NCI-H128 (cell line): Measurements from ENCODE around the gene PODXL2.
A peak's percentile ranks its signal among the peaks of the same experiment; 100 is the strongest.

Experiments
- DNase-seq: peaks from one replicate; lab custom pipeline; 2025; ENCODE audit not compliant: unreplicated experiment; lab: John Stamatoyannopoulos, UW

Gene PODXL2, protein sequence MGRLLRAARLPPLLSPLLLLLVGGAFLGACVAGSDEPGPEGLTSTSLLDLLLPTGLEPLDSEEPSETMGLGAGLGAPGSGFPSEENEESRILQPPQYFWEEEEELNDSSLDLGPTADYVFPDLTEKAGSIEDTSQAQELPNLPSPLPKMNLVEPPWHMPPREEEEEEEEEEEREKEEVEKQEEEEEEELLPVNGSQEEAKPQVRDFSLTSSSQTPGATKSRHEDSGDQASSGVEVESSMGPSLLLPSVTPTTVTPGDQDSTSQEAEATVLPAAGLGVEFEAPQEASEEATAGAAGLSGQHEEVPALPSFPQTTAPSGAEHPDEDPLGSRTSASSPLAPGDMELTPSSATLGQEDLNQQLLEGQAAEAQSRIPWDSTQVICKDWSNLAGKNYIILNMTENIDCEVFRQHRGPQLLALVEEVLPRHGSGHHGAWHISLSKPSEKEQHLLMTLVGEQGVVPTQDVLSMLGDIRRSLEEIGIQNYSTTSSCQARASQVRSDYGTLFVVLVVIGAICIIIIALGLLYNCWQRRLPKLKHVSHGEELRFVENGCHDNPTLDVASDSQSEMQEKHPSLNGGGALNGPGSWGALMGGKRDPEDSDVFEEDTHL

DNA sequence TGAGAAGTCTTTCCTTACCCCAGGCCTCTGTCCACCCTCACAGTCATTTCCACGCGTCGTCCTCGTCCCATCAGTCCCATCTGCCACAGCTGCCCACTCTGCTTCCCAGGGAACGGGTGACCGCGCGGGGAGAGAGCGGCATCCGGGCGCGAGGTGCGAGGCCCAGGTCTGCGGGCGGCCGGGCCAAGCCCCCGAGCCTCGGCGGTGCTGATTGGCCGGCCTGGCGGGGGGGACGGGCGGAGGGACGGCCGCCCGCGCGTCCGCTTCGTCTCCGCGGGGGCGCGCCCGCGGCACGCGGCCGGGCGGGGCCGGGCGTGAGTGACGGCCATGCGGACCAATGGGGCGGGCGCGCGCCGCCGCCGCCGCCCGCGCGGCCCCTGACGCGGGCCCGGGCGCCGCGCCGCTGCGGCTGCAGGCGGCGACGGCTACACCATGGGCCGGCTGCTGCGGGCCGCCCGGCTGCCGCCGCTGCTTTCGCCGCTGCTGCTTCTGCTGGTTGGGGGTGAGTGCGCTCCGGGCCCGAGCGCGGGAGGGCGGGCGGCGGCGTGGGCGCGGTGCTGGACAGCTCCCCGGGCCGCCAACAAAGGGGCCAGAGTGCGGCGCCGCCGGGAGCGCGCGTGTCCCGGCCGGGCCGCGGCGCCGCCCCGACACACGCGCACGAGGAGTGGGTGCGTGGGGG lies at the start of gene PODXL2:
Gene PODXL2 (plus strand): TSS at position 398 of the 679 bp plus-strand sequence. CDS start 35 bp downstream, at position 433.
- DNase-seq: peak; percentile 21

DNA sequence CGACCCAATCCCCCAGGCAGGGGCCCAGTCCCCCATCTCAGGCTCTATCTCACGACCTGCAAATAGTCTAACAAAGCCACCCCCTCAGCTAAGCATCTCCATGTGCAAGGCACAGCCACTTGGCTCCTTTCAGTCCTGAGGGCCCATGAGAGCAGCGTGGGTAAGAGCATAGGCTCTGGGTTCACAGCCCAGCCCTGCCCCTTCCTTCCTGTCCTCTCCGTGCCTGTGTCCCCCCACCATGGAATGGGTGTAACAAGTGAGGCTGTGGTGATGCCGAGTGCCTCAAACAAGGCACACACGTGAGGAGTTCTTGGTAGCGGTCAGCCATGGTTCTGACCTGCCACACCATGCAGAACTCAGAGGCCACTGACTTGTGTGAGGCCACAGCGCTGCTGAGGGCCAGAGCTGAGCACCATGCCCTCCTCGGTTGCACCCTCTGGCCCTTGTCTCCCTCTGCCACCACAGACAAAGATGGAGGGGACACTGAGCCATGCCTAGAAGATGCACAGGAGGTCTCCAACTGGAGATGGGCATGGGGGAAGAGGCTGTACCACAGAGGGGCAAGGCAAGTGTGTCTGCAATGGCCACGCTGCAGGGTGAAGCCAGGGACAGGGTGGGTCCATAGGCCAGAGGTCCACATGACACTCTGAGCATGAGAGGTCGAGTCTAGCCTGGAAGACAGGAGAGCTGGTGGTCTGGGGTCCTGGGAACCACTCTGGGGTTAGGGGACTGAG lies 48.5 kb upstream of the PODXL2 start:
- no peak for DNase-seq

DNA sequence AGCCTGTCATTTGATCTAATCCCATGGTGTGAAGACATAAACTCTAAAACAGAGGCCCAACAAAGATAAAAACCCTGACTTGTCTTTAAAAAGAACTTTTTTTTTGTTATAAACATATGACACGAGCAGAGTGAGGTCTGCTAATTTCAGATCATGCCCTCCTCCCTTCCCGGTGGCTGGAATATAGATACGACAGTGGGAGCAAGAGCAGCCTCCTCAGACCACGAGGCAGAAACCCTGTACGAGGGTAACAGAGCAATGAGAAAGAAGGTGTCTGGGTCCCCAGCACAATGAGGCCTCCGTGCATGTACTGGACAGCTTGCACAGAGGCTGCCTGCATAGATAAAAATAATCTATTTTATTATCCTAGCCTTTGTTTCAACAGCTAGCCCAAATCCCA lies 44.3 kb upstream of the PODXL2 start:
- no peak for DNase-seq

DNA sequence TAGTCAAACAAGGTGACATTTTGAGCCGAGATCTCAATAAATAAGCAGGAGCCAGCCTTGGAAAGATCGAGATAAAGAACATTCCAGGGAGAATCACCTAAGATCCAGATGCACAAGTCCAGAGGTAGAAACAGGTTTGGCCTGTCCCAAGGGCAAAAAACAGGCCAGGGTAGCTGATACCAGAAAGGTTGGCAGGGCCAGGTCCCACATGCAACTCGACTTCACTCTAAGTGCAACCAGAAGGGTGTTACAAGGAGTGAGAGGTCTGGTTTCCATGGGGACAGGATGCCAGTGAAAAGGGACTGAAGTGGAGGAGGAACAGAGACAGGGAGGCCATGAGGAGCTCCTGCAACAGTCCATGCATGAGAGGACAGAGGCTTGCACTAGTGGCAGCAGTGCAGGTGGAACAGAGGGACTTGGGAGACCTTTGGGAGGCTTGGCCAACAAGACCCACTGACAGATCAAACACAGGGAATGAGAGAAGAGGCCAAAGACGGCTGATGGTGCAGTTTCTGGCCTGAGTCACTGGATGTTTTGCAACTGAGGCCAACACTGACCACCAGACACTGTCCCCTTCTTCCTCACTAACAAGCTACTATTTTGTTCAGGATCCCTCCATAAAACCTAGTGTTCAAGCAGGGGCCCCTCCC lies 43.7 kb upstream of the PODXL2 start:
- DNase-seq: no peak

DNA sequence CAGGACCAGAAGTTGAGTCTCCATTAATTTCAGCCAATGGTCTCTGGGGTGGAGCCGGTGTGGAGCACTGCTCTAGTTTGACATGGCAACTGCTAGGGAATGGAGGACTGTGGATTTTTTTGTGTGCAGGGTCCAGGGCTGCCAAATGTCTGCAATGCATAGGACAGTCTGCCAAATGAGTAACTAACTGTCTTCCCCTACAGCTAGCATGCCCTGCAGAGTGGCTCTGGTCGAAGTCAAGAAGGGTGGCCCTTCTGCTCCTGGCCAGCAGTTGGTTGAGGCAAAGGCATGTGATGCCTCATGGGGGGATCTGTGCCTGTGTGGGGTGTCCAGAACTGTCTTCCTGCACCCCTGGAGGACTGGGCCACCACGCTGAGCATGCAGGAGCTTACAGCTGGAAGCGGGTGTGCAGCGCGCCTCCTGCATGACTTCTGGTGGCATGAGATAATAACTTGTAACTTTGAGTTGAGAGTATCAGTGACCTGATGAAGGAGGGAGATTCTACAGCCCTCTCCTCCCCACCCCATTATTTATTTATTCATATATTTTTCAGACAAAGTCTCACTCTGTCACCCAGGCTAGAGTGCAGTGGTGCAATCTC lies 43.1 kb upstream of the PODXL2 start:
- DNase-seq: no peak

DNA sequence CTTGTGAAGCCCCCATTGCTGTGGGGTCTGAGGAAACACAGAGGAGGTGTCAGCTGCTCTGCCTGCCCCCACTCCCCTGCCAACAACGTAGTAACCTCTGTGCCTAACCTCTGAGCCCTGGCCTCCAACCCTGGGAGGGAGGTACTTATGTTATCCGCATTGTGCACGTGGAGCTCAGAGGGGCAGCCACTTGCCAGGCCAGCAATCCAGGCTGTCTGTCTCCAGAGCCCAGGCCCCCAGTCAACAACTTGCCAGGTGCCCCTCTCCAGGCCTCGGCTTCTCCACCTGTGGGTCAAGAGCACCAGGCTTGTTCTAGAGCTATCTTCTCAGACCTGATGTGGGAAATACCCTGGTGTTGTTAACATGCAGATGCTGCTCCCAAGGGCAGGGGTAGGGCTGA lies 41.1 kb upstream of the PODXL2 start:
- DNase-seq: no peak

DNA sequence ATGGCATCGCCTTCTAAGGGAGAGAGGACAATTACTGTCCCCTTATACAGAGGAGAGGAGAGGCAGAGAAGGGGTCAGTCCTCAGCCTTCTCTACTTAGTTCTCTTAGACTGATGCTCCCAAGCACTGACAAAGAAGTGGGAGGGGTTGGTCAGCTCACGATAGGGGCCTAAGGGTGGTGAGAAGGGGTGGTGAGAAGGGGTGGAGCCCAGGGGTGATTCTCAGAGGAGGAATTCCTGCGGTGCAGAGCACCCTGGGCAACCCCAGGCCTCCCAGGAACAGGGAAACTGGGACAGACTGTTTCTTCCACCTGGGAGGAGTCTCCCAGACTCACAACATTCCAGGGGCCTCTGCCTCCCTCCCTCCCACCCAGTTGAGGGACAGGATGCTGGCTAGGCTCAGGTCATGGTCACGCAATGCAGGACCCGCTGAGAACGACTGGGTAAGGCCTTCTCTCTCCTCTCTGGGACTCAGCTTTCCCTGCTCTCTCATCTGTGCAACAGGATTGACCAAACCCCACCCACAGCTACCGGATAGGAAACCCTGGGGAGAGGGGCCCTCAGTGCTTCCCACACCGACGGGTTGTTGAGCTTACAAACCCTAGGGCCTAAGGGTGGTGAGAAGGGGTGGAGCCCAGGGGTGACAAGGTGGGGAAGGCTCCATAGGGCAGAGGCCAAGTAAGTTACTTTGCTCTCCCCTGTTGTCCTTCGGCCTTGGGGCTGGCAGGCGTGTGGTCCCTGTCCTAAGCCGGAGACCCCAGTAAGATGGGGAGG lies 40.0 kb upstream of the PODXL2 start:
- no peak for DNase-seq

DNA sequence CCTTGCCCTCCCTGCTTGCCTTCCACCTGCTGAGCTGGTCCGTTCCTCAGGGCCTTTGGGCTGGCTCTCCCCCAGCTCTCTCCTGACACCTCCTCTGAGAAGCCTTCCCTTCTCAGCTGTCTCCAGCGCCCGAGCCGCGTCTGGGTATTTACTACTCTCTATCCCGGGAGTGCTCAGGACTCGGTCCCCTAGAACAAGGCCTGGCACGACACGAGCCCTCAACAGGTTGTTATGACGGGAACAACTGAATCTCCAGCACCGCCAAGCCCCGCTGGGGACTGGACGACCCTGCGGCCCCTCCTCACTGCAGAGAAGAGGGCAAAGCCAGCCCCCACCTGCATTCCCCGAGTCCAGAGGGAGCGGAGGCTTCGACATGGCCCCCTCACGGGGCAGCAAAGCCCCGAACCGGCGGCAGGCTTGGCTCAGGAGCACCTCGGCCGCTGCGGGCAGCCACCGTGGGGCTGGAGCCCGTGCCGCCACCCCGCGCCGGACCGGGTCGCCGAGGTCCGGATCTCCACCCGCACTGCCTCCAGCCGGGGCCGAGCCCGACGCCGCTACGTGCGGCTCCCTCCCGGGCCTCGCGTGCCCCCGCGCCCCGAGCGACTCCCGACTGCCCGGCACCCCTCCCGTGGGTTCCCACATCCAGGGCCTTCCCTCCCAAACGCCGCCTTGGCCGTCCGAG lies 39.2 kb upstream of the PODXL2 start:
- no peak for DNase-seq

DNA sequence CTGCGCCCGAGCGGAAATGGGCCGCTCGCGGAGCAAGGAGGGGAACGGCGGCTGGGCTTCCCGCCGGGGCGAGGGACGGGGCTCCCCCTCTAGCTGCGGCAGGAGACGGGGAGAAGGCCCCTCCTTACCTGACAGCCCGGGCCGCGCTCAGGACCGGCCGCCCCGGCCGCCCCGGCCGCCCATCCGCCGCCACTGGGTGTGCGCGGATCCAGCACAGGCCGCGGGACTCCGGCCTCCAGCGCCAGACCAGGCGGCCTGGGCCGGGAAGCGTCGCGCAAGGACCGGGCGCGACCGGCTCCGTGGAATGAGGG lies 38.7 kb upstream of the PODXL2 start:
- DNase-seq: no peak

DNA sequence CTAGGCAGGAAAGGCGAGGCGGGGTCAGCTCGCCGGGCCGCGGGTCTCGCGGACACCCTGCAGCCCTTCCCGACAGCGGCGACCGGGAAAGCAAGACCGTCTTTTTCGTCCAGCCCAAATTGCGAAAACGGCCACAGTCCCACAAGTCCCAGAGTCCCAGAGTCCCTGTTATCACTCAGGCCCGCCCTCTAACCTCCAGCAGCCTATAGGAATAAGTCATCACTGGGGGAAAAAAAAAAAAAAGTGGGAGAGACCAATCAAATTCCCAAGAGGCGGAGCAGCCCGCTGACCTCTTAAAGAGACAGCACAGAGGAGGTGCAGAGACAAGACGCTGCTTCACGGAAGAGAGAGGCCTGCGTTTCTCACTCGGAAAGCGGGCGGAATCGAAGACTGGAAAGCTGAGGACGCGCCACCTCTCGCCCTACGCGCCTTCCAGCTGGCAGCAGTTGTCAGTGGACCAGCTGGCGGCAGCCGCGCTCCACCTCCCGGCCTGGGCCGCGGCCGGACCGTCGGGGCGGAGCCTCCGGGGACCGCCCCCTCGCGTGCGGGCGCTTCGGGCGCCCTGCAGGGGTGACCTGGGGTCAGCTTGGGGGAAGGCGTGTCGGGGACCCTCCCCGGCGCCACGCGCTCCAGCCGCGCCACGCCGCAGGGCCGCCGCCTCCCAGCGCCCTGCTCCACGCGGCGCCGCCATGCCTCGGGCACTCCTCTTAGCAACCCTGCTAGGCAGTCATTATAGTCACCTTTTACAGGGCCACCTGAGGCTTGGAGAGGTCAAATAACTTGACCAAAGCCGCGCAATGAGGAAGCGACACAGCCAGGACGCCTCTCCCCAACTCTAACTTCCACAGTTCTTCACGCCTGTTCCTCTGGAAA lies 38.2 kb upstream of the PODXL2 start, which contains the start of gene TPRA1:
Gene TPRA1 (minus strand): TSS at position 141 of the 873 bp plus-strand sequence. CDS start 10,587 bp downstream, outside the sequence.
- peak; percentile 96 for DNase-seq

DNA sequence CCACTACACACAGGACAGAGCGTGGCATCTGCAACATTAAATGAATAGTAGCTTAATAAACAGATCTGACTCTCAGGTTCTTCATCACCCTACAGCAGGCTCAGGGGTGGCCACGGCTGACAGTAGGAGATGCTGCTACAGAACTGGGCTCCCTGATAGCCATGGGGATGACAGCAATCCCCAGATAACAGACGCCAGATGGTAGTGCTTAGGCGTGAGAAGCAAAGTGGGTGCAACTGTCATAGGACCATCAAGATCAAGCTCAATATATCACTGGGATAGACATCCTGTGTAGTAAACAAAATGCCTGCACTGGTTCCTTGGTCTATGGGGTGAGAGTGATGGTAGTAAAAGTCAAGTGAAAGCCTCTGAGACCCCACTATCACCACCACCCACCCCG lies 35.8 kb upstream of the PODXL2 start:
- no peak for DNase-seq

DNA sequence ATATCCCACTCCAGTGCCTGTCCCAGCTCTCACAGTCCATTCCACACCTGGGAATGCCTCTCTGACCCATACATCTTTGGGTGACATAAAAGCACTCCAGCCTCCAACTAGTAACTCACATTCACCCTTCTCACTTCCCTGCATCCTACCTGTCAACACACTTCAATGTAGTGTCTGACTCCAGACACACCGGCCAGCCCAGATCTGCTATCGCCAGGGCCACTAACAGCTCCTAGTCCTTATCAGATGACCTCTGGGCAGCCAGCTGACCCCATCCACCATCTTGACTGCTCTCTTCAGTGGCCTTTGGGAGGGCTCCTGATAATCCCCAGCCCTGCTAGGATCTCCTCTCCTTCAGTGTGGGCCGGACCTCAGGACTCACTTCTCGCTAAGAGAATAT lies 33.7 kb upstream of the PODXL2 start:
- no peak for DNase-seq

DNA sequence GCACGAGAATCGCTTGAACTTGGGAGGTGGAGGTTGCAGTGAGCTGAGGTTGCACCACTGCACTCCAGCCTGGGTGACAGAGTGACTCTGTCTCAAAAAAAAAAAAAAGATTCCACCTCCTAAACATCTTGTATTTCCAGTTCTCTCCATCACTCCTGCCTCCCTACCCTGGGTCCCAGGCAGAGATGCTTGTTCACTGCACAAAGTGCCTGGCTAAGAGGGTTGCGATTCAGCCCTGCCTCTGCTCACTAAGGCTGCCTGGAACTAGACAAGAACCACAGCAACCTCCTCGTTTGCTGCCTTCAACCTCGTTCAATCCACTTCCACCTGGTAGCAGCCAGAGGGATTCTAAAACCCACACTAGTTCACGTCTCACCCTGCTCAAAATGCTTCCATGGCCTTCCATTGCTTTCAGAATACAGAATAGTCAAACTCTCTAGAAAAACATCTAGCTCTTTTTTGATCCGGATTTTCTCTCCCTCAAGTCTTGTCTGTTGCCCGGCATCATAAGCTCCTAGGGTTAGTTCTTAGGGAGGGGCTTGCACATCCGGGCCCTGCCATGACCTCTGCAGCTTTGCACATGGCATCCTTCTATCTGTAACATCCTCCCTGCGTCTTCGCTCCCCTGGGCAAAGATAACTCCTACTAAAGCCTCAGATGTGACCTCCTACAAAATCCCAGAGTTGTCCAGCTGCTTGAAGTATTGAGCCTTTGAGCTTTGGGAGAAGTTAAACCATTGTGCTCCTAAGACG lies 31.8 kb upstream of the PODXL2 start:
- no peak for DNase-seq

DNA sequence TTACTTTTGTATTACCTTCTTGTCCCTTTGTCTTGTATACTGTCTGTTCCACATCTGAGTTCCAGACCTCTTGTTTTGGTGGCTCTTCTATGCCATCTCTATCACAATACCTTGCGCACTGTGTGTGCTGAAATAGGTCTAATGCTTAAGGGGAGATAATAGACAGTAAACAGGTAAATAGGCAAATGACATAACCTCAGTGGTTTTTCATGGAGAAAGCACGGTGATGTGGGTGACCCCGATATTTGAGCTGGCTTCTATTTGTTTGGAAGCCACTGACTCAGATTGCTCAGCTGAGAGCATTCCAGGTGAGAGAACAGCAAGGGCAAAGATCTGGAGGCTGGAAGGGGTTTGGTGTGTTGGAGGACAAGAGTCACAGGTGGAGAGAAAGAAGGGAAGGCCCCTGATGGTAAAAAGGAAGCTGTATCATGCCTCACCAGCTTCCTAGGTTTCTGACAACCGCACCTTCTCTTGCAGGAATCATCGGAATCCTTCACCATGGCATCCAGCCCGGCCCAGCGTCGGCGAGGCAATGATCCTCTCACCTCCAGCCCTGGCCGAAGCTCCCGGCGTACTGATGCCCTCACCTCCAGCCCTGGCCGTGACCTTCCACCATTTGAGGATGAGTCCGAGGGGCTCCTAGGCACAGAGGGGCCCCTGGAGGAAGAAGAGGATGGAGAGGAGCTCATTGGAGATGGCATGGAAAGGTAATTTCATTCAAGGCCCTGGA lies 30.0 kb upstream of the PODXL2 start:
- no peak for DNase-seq

DNA sequence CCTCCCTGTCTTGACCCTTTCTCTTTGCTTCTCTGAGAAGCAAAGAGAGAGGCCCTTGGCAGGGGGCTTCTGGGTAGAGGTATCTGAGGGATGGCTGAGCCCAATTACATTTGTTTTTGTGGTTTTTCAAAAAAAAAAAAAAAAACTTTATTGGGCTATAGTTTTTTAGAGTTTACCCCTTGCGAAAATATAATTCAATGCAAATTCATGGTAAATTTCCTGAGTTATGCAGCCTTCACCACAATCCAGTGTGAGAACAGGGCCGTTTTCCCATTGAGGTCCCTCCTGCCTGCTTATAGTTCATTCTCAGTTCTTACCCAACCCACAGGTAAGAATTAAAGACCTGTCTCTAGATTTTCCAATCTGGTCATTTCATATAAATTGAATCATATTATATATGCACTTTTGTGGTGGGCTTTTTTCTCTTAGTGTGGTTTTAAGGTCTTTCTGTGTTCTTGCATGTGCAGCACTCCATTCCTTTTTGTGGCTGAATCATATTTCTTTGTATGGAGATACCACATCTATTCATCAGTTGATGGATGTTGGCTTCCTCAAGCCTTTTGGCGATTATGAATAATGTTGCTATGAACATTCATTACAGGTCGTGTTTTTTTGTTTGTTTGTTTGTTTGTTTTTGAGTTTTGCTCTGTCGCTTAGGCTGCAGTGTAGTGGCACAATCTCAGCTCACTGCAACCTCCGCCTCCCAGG lies 28.1 kb upstream of the PODXL2 start:
- no peak for DNase-seq

DNA sequence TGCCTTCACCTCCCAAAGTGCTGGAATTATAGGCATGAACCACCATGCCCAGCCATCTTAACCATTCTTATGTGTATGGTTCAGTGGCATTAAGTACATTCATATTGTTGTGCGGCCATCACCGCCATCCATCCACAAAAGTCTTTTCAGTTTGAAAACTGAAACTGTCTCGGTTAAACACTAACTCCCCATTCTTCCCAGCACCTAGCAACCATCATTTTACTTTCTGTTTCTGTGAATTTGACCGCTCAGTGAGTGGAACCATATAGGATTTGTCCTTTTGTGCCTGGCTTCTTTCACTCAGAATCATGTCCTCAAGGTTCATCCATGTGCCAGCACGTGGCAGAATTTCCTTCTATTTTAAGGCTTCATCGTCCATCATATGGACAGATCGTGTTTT lies 24.9 kb upstream of the PODXL2 start:
- DNase-seq: no peak
